Glutamatergic neuron (in vitro differentiated cells): ENCODE results near the gene COL20A1. TPM values are rescaled to one million over a fixed set of nuclear protein-coding genes. Genes with fewer than 3 reads are reported as not detected.

Source experiments
- DNase-seq: peaks from one replicate; pipeline ENCODE4 v3.0.0; 2022
- H3K27ac Mint-ChIP-seq: one replicate; pipeline ENCODE4 v1.8.0; 2020; ENCODE audit warnings: mild to moderate bottlenecking, mixed read lengths, inconsistent platforms; ENCODE audit not compliant: unreplicated experiment
- H3K27me3 Mint-ChIP-seq: one replicate; pipeline ENCODE4 v1.8.0; 2020; ENCODE audit warnings: mild to moderate bottlenecking, moderate library complexity, mixed read lengths, inconsistent platforms; ENCODE audit not compliant: unreplicated experiment
- H3K36me3 Mint-ChIP-seq: one replicate; pipeline ENCODE4 v1.8.0; 2020; ENCODE audit warnings: mild to moderate bottlenecking, mixed read lengths, inconsistent platforms; ENCODE audit not compliant: unreplicated experiment
- H3K4me1 Mint-ChIP-seq: one replicate; pipeline ENCODE4 v1.8.0; 2020; ENCODE audit warnings: mild to moderate bottlenecking, low read depth, mixed read lengths, inconsistent platforms; ENCODE audit not compliant: unreplicated experiment
- H3K4me3 Mint-ChIP-seq: one replicate; pipeline ENCODE4 v1.8.0; 2020; ENCODE audit warnings: mild to moderate bottlenecking, mixed read lengths, inconsistent platforms; ENCODE audit not compliant: unreplicated experiment
- H3K9me3 Mint-ChIP-seq: one replicate; pipeline ENCODE4 v1.8.0; 2020; ENCODE audit warnings: mild to moderate bottlenecking, moderate library complexity, mixed read lengths, inconsistent platforms; ENCODE audit not compliant: unreplicated experiment
- CTCF ChIP-seq: fragments of 200-600 bp; sonication (generic); IDR thresholded peaks from one replicate; pipeline ENCODE4 v1.5.0; 2021; ENCODE audit not compliant: partially characterized antibody, unreplicated experiment
- total RNA-seq: library from RNA; stranded (reverse); fragmentation: NEBNext Ultra II Directional; extraction: Animal tissue kit (Norgen Biotek cat#: 25700); gene quantifications from one replicate; pipeline ENCODE4 v1.2.1, GENCODE V29; 2021; ENCODE audit not compliant: unreplicated experiment

The COL20A1 gene
- total RNA-seq, 1 donor from 2014 or later: 2.1 TPM

GRCh38 chr20:63283397-63284082 lies 9.4 kb upstream of the COL20A1 start:
- Mint-ChIP-seq H3K9me3 (peaks cover 1% of the 10 kb centered on the region), H3K27ac (no peak overlapping the region), H3K4me3 (no peak overlapping the region), H3K4me1 (peaks cover under 1% of the 10 kb centered on the region), H3K36me3 (no peaks in the 10 kb centered on the region), H3K27me3 (peaks cover 10% of the 10 kb centered on the region)
- DNase-seq: no peak
- TF ChIP-seq CTCF: no peak

- H3K27ac Mint-ChIP-seq: no peak overlapping the region
- no peak for TF ChIP-seq CTCF
These were observed 8.9 kb upstream of the COL20A1 start for GRCh38 chr20:63284083-63284440.

GRCh38 chr20:63284544-63284949 lies 8.4 kb upstream of the COL20A1 start:
- Mint-ChIP-seq H3K36me3 (no peaks in the 10 kb centered on the region), H3K9me3 (peaks cover 1% of the 10 kb centered on the region), H3K4me1 (no peaks in the 10 kb centered on the region), H3K27ac (no peak overlapping the region), H3K4me3 (no peak overlapping the region), H3K27me3 (peaks cover 10% of the 10 kb centered on the region)
- no peak for DNase-seq
- no peak for TF ChIP-seq CTCF

More at GRCh38 chr20:63284083-63284440, 8.9 kb upstream of the COL20A1 start:
- Mint-ChIP-seq H3K4me1 (no peaks in the 10 kb centered on the region), H3K27me3 (peaks cover 10% of the 10 kb centered on the region), H3K4me3 (no peak overlapping the region), H3K9me3 (peaks cover 1% of the 10 kb centered on the region), H3K36me3 (no peaks in the 10 kb centered on the region)
- DNase-seq: no peak

GRCh38 chr20:63284981-63285524 lies 7.9 kb upstream of the COL20A1 start:
- no peak overlapping the region for H3K4me3 Mint-ChIP-seq
- H3K27ac Mint-ChIP-seq: no peak overlapping the region
- H3K27me3 Mint-ChIP-seq: peaks cover 10% of the 10 kb centered on the region
- H3K9me3 Mint-ChIP-seq: peaks cover 1% of the 10 kb centered on the region
- H3K36me3 Mint-ChIP-seq: no peaks in the 10 kb centered on the region
- no peak for TF ChIP-seq CTCF
- DNase-seq: no peak
- H3K4me1 Mint-ChIP-seq: no peaks in the 10 kb centered on the region
